ENCODE data around the gene RPS21.

Gene RPS21

GRCh38 chr20:62381842-62382241, 5.1 kb upstream of the RPS21 start:
- H3K4me1 ChIP-seq (ENCODE audit: control insufficient read depth, insufficient read depth, low read length, poor library complexity, severe bottlenecking), result peaks cover 10% of the 10 kb centered on the region
- H3K4me3 ChIP-seq (ENCODE audit: insufficient read depth, low read depth, low read length, poor library complexity, severe bottlenecking), result no peak overlapping the region
- no peak overlapping the region for H3K27ac ChIP-seq (ENCODE audit: insufficient read depth, low read length, poor library complexity, severe bottlenecking)
- no peaks in the 10 kb centered on the region for H3K36me3 ChIP-seq (ENCODE audit: control insufficient read depth, insufficient read depth, low read length)
- DNase-seq, result no peak
- no peaks in the 10 kb centered on the region for H3K9me3 ChIP-seq (ENCODE audit: control insufficient read depth, low read length)
- no peaks in the 10 kb centered on the region for H3K27me3 ChIP-seq (replicated peaks; ENCODE audit: control insufficient read depth, insufficient read depth, low read length, poor library complexity, severe bottlenecking)

- Histone ChIP-seq H3K27me3 (replicated peaks; ENCODE audit: control insufficient read depth, insufficient read depth, low read length, poor library complexity, severe bottlenecking) (no peaks in the 10 kb centered on the region), H3K9me3 (ENCODE audit: control insufficient read depth, low read length) (no peaks in the 10 kb centered on the region), H3K4me1 (ENCODE audit: control insufficient read depth, insufficient read depth, low read length, poor library complexity, severe bottlenecking) (peaks cover 13% of the 10 kb centered on the region), H3K4me3 (ENCODE audit: insufficient read depth, low read depth, low read length, poor library complexity, severe bottlenecking) (no peak overlapping the region), H3K36me3 (ENCODE audit: control insufficient read depth, insufficient read depth, low read length) (no peaks in the 10 kb centered on the region), H3K27ac (ENCODE audit: insufficient read depth, low read length, poor library complexity, severe bottlenecking) (no peak overlapping the region)
- DNase-seq, result peak; percentile 53 to 65 (median 58)
Observed at GRCh38 chr20:62382306-62383198, 4.4 kb upstream of the RPS21 start.

- H3K9me3 ChIP-seq (ENCODE audit: control insufficient read depth, low read length), result no peaks in the 10 kb centered on the region
- H3K4me3 ChIP-seq (ENCODE audit: insufficient read depth, low read depth, low read length, poor library complexity, severe bottlenecking), result peak overlapping the region; percentile 87
- peaks cover 19% of the 10 kb centered on the region for H3K4me1 ChIP-seq (ENCODE audit: control insufficient read depth, insufficient read depth, low read length, poor library complexity, severe bottlenecking)
- no peaks in the 10 kb centered on the region for H3K27me3 ChIP-seq (replicated peaks; ENCODE audit: control insufficient read depth, insufficient read depth, low read length, poor library complexity, severe bottlenecking)
- no peak for DNase-seq
- H3K27ac ChIP-seq (ENCODE audit: insufficient read depth, low read length, poor library complexity, severe bottlenecking), result peak overlapping the region; percentile 94
- H3K36me3 ChIP-seq (ENCODE audit: control insufficient read depth, insufficient read depth, low read length), result peaks cover 14% of the 10 kb centered on the region
Observed at GRCh38 chr20:62387219-62387913, 463 bp downstream of the RPS21 start.

- Histone ChIP-seq H3K36me3 (ENCODE audit: control insufficient read depth, insufficient read depth, low read length) (peaks cover 21% of the 10 kb centered on the region), H3K4me1 (ENCODE audit: control insufficient read depth, insufficient read depth, low read length, poor library complexity, severe bottlenecking) (peaks cover 19% of the 10 kb centered on the region), H3K27me3 (replicated peaks; ENCODE audit: control insufficient read depth, insufficient read depth, low read length, poor library complexity, severe bottlenecking) (no peaks in the 10 kb centered on the region), H3K27ac (ENCODE audit: insufficient read depth, low read length, poor library complexity, severe bottlenecking) (no peak overlapping the region), H3K4me3 (ENCODE audit: insufficient read depth, low read depth, low read length, poor library complexity, severe bottlenecking) (peak overlapping the region; percentile 87), H3K9me3 (ENCODE audit: control insufficient read depth, low read length) (no peaks in the 10 kb centered on the region)
- DNase-seq, result no peak
Observed at GRCh38 chr20:62387933-62388635, 1.2 kb downstream of the RPS21 start.

GRCh38 chr20:62388839-62389600, 2.1 kb downstream of the RPS21 start:
- H3K9me3 ChIP-seq (ENCODE audit: control insufficient read depth, low read length), result no peaks in the 10 kb centered on the region
- no peak for DNase-seq
- no peak overlapping the region for H3K27ac ChIP-seq (ENCODE audit: insufficient read depth, low read length, poor library complexity, severe bottlenecking)
- H3K4me1 ChIP-seq (ENCODE audit: control insufficient read depth, insufficient read depth, low read length, poor library complexity, severe bottlenecking), result peaks cover 19% of the 10 kb centered on the region
- H3K27me3 ChIP-seq (replicated peaks; ENCODE audit: control insufficient read depth, insufficient read depth, low read length, poor library complexity, severe bottlenecking), result no peaks in the 10 kb centered on the region
- peaks cover 30% of the 10 kb centered on the region for H3K36me3 ChIP-seq (ENCODE audit: control insufficient read depth, insufficient read depth, low read length)
- H3K4me3 ChIP-seq (ENCODE audit: insufficient read depth, low read depth, low read length, poor library complexity, severe bottlenecking), result no peak overlapping the region

- Histone ChIP-seq H3K4me1 (ENCODE audit: control insufficient read depth, insufficient read depth, low read length, poor library complexity, severe bottlenecking) (peaks cover 19% of the 10 kb centered on the region), H3K36me3 (ENCODE audit: control insufficient read depth, insufficient read depth, low read length) (peaks cover 33% of the 10 kb centered on the region), H3K27ac (ENCODE audit: insufficient read depth, low read length, poor library complexity, severe bottlenecking) (no peak overlapping the region), H3K9me3 (ENCODE audit: control insufficient read depth, low read length) (no peaks in the 10 kb centered on the region), H3K27me3 (replicated peaks; ENCODE audit: control insufficient read depth, insufficient read depth, low read length, poor library complexity, severe bottlenecking) (no peaks in the 10 kb centered on the region), H3K4me3 (ENCODE audit: insufficient read depth, low read depth, low read length, poor library complexity, severe bottlenecking) (no peak overlapping the region)
- no peak for DNase-seq
Observed at GRCh38 chr20:62389601-62390087, 2.7 kb downstream of the RPS21 start.

- Histone ChIP-seq H3K9me3 (ENCODE audit: control insufficient read depth, low read length) (no peaks in the 10 kb centered on the region), H3K4me3 (ENCODE audit: insufficient read depth, low read depth, low read length, poor library complexity, severe bottlenecking) (no peak overlapping the region), H3K27me3 (replicated peaks; ENCODE audit: control insufficient read depth, insufficient read depth, low read length, poor library complexity, severe bottlenecking) (no peaks in the 10 kb centered on the region), H3K27ac (ENCODE audit: insufficient read depth, low read length, poor library complexity, severe bottlenecking) (no peak overlapping the region), H3K4me1 (ENCODE audit: control insufficient read depth, insufficient read depth, low read length, poor library complexity, severe bottlenecking) (peaks cover 19% of the 10 kb centered on the region), H3K36me3 (ENCODE audit: control insufficient read depth, insufficient read depth, low read length) (peaks cover 33% of the 10 kb centered on the region)
- no peak for DNase-seq
Observed at GRCh38 chr20:62390317-62391164, 3.6 kb downstream of the RPS21 start.

- peaks cover 33% of the 10 kb centered on the region for H3K36me3 ChIP-seq (ENCODE audit: control insufficient read depth, insufficient read depth, low read length)
- no peak for DNase-seq
- no peak overlapping the region for H3K4me3 ChIP-seq (ENCODE audit: insufficient read depth, low read depth, low read length, poor library complexity, severe bottlenecking)
Observed at GRCh38 chr20:62391165-62392076, 4.5 kb downstream of the RPS21 start.

More at GRCh38 chr20:62391165-62392076, 4.5 kb downstream of the RPS21 start:
- no peak overlapping the region for H3K27ac ChIP-seq (ENCODE audit: insufficient read depth, low read length, poor library complexity, severe bottlenecking)
- peaks cover 11% of the 10 kb centered on the region for H3K4me1 ChIP-seq (ENCODE audit: control insufficient read depth, insufficient read depth, low read length, poor library complexity, severe bottlenecking)
- no peaks in the 10 kb centered on the region for H3K27me3 ChIP-seq (replicated peaks; ENCODE audit: control insufficient read depth, insufficient read depth, low read length, poor library complexity, severe bottlenecking)
- H3K9me3 ChIP-seq (ENCODE audit: control insufficient read depth, low read length), result no peaks in the 10 kb centered on the region
